GM23338 (cell line): ENCODE results near the gene CTRL. TPM values are rescaled to one million over a fixed set of nuclear protein-coding genes. Genes with fewer than 3 reads are reported as not detected.

Experiments used
- ATAC-seq: fragments of 200-7000 bp; cut with Tn5 transposase; 3 replicates; pipeline ENCODE4 v1.9.1; 2020
- DNase-seq: peaks from one replicate; pipeline ENCODE4 v3.0.0-alpha.2; 2015; ENCODE audit warnings: low spot score
- H2AFZ ChIP-seq: fragments of 200-600 bp; sonication (generic); 2 replicates; pipeline ENCODE4 v1.8.0; 2016; ENCODE audit warnings: antibody characterized with exemption, mild to moderate bottlenecking, moderate library complexity
- H3F3A ChIP-seq: fragments of 200-600 bp; sonication (generic); replicated peaks from 2 replicates; pipeline ENCODE4 v1.8.0; 2017; ENCODE audit warnings: antibody characterized with exemption, mixed run types, low read depth
- H3K27ac ChIP-seq: fragments of 200-600 bp; sonication (generic); 2 replicates; pipeline ENCODE4 v1.6.1; 2016; ENCODE audit warnings: low read depth
- H3K27me3 ChIP-seq: fragments of 200-600 bp; sonication (generic); 2 replicates; pipeline ENCODE4 v1.8.0; 2016; ENCODE audit warnings: mild to moderate bottlenecking, mixed run types, moderate library complexity; ENCODE audit not compliant: insufficient read depth
- H3K36me3 ChIP-seq: fragments of 200-600 bp; sonication (generic); 2 replicates; pipeline ENCODE4 v1.8.0; 2016; ENCODE audit warnings: mild to moderate bottlenecking; ENCODE audit not compliant: insufficient read depth
- H3K4me1 ChIP-seq: fragments of 200-600 bp; sonication (generic); 2 replicates; pipeline ENCODE4 v1.8.0; 2016; ENCODE audit warnings: mild to moderate bottlenecking, moderate library complexity; ENCODE audit not compliant: insufficient read depth
- H3K4me2 ChIP-seq: fragments of 200-600 bp; sonication (generic); 2 replicates; pipeline ENCODE4 v1.7.1; 2017; ENCODE audit warnings: mixed run types
- H3K4me3 ChIP-seq: fragments of 200-600 bp; sonication (generic); 2 replicates; pipeline ENCODE4 v1.6.1; 2016; ENCODE audit warnings: mixed run types
- H3K79me2 ChIP-seq: fragments of 200-600 bp; sonication (generic); replicated peaks from 2 replicates; pipeline ENCODE4 v1.8.0; 2017; ENCODE audit warnings: mild to moderate bottlenecking; ENCODE audit not compliant: insufficient read depth
- H3K9me2 ChIP-seq: fragments of 200-600 bp; sonication (generic); 2 replicates; pipeline ENCODE4 v1.8.0; 2017; ENCODE audit not compliant: insufficient read depth
- H4K20me1 ChIP-seq: fragments of 200-600 bp; sonication (generic); replicated peaks from 2 replicates; pipeline ENCODE4 v1.8.0; 2017; ENCODE audit warnings: mild to moderate bottlenecking; ENCODE audit not compliant: insufficient read depth
- H3K27ac Mint-ChIP-seq: 2 replicates; pipeline ENCODE4 v1.8.0; 2020; ENCODE audit warnings: inconsistent platforms, mild to moderate bottlenecking, moderate library complexity, mixed read lengths
- H3K27me3 Mint-ChIP-seq: 3 replicates; pipeline ENCODE4 v1.8.0; 2022; ENCODE audit warnings: low read depth, mild to moderate bottlenecking, moderate library complexity, mixed read lengths, inconsistent platforms; ENCODE audit not compliant: insufficient read depth, poor library complexity
- H3K36me3 Mint-ChIP-seq: 3 replicates; pipeline ENCODE4 v1.8.0; 2021; ENCODE audit warnings: low read depth, mild to moderate bottlenecking, inconsistent platforms, moderate library complexity, mixed read lengths
- H3K4me1 Mint-ChIP-seq: 3 replicates; pipeline ENCODE4 v1.8.0; 2020; ENCODE audit warnings: mild to moderate bottlenecking, inconsistent platforms, mixed read lengths
- H3K4me3 Mint-ChIP-seq: 3 replicates; pipeline ENCODE4 v1.8.0; 2021; ENCODE audit warnings: moderate library complexity, mild to moderate bottlenecking, inconsistent platforms, mixed read lengths
- H3K9me3 Mint-ChIP-seq: 3 replicates; pipeline ENCODE4 v1.8.0; 2020; ENCODE audit warnings: moderate library complexity, mild to moderate bottlenecking, inconsistent platforms, mixed read lengths
- CREB1 ChIP-seq: fragments of 250-450 bp; sonication (Bioruptor Pico); IDR thresholded peaks from 2 replicates; pipeline ENCODE4 v1.5.0; 2020; ENCODE audit warnings: low read depth, mild to moderate bottlenecking, moderate library complexity
- ETS1 ChIP-seq: IDR thresholded peaks from 2 replicates; pipeline ENCODE4 v1.6.1; 2016; ENCODE audit warnings: antibody characterized with exemption
- EZH2 ChIP-seq: fragments of 200-600 bp; sonication (generic); IDR thresholded peaks from one replicate; pipeline ENCODE4 v1.8.0; 2017; ENCODE audit warnings: antibody characterized with exemption, mild to moderate bottlenecking, low read depth; ENCODE audit not compliant: unreplicated experiment
- EZH2phosphoT487 ChIP-seq: fragments of 200-600 bp; sonication (generic); IDR thresholded peaks from one replicate; pipeline ENCODE4 v1.8.1; 2018; ENCODE audit warnings: antibody characterized with exemption; ENCODE audit not compliant: unreplicated experiment
- NANOG ChIP-seq: IDR thresholded peaks from 2 replicates; pipeline ENCODE4 v1.6.1; 2016; ENCODE audit warnings: antibody characterized with exemption, borderline replicate concordance
- REST ChIP-seq: IDR thresholded peaks from one replicate; pipeline ENCODE4 v1.6.1; 2018; ENCODE audit warnings: antibody characterized with exemption; ENCODE audit not compliant: unreplicated experiment
- STAT1 ChIP-seq: IDR thresholded peaks from one replicate; pipeline ENCODE4 v1.6.1; 2016; ENCODE audit warnings: antibody characterized with exemption; ENCODE audit not compliant: unreplicated experiment
- ZNF462 ChIP-seq: fragments of 250-450 bp; sonication (Bioruptor Pico); IDR thresholded peaks from 2 replicates; pipeline ENCODE4 v1.5.0; 2020; ENCODE audit warnings: mild to moderate bottlenecking, moderate library complexity
- polyA plus RNA-seq: library from polyadenylated mRNA; unstranded; fragments of >200 nt; fragmentation: Nextera tagmentation; extraction: Ambion mirVana; gene quantifications from 2 replicates; pipeline ENCODE4 v1.2.1, GENCODE V29; 2016
- total RNA-seq: library from RNA; depleted of rRNA; stranded (reverse); fragments of >200 nt; shearing (Covaris generic); gene quantifications from 2 replicates; pipeline ENCODE4 v1.2.3, GENCODE V29; 2014

The CTRL gene
- total and polyA plus RNA-seq, 2 experiments from 2014 or later: 1.6 to 13.0 TPM

GRCh38 chr16:67977005-67977404 lies 45.3 kb upstream of the CTRL start:
- Histone ChIP-seq H3K27me3 (no peaks in the 10 kb centered on the region), H3K4me3 (no peak overlapping the region), H3K36me3 (no peaks in the 10 kb centered on the region), H4K20me1 (no peaks in the 10 kb centered on the region), H3K9me2 (no peaks in the 10 kb centered on the region), H3K4me1 (no peaks in the 10 kb centered on the region), H3K27ac (no peak overlapping the region), H3K79me2 (no peaks in the 10 kb centered on the region), H3K4me2 (no peak overlapping the region), H2AFZ (no peak overlapping the region), H3F3A (no peaks in the 10 kb centered on the region)
- Mint-ChIP-seq H3K4me3 (no peak overlapping the region), H3K36me3 (no peaks in the 10 kb centered on the region), H3K9me3 (no peaks in the 10 kb centered on the region), H3K27me3 (peaks cover 9% of the 10 kb centered on the region), H3K27ac (no peak overlapping the region), H3K4me1 (no peaks in the 10 kb centered on the region; the same call in 2 of the 3 replicates)
- ATAC-seq (no peak), DNase-seq (no peak)
- TF ChIP-seq CREB1: no peak
- no peak for TF ChIP-seq REST

GRCh38 chr16:67976205-67976604 lies 44.5 kb upstream of the CTRL start:
- Mint-ChIP-seq H3K4me3 (no peak overlapping the region), H3K27ac (no peak overlapping the region), H3K36me3 (no peaks in the 10 kb centered on the region), H3K9me3 (no peaks in the 10 kb centered on the region), H3K4me1 (no peaks in the 10 kb centered on the region; the same call in 2 of the 3 replicates), H3K27me3 (peaks cover 12% of the 10 kb centered on the region)
- Histone ChIP-seq H3K4me2 (no peak overlapping the region), H3K79me2 (no peaks in the 10 kb centered on the region), H3K9me2 (no peaks in the 10 kb centered on the region), H4K20me1 (no peaks in the 10 kb centered on the region), H2AFZ (no peak overlapping the region), H3K27me3 (no peaks in the 10 kb centered on the region), H3K4me1 (no peaks in the 10 kb centered on the region), H3K27ac (no peak overlapping the region), H3K36me3 (no peaks in the 10 kb centered on the region), H3K4me3 (no peak overlapping the region), H3F3A (no peaks in the 10 kb centered on the region)
- ATAC-seq: no peak
- DNase-seq: no peak
- TF ChIP-seq STAT1: no peak
- no peak for TF ChIP-seq ETS1
- TF ChIP-seq EZH2: no peak
- TF ChIP-seq ZNF462 (CRISPR knock-in tag): no peak
- no peak for TF ChIP-seq NANOG
- TF ChIP-seq EZH2phosphoT487: no peak
